ENCODE measurements around the gene PANX2. TPM values are rescaled to one million over a fixed set of nuclear protein-coding genes. Genes with fewer than 3 reads are reported as not detected.
"Not testable (repeated sequence)": the region's sequence is repeated elsewhere in the genome, so short reads cannot be mapped to it uniquely, and the experiment has no call there.

The PANX2 gene
- total RNA-seq, 2 donors from 2014 or later, result 2.1 to 2.5 TPM

GRCh38 chr22:50165436-50166123, 5.0 kb upstream of the PANX2 start:
- no peak for ATAC-seq
- DNase-seq (ENCODE audit: low spot score in 2 of 2), result no peak
- Mint-ChIP-seq H3K9me3 (no peaks in the 10 kb centered on the region), H3K27ac (no peak overlapping the region), H3K36me3 (no peaks in the 10 kb centered on the region)

- H3K9me3 Mint-ChIP-seq, result no peaks in the 10 kb centered on the region
- H3K27ac Mint-ChIP-seq, result no peak overlapping the region
- DNase-seq (ENCODE audit: low spot score in 2 of 2) (no peak), ATAC-seq (no peak)
- no peaks in the 10 kb centered on the region for H3K36me3 Mint-ChIP-seq
These were observed 2.6 kb upstream of the PANX2 start for GRCh38 chr22:50167689-50168489.

- not testable (repeated sequence) for H3K27ac Mint-ChIP-seq, H3K9me3 Mint-ChIP-seq
These were observed 1.9 kb upstream of the PANX2 start for GRCh38 chr22:50168490-50169180.

GRCh38 chr22:50169181-50169759, 1.3 kb upstream of the PANX2 start:
- Mint-ChIP-seq H3K27ac (peak overlapping the region in 1 of 2 donors; percentile 55), H3K36me3 (no peaks in the 10 kb centered on the region), H3K9me3 (no peaks in the 10 kb centered on the region)
- no peak for DNase-seq (ENCODE audit: low spot score in 2 of 2)
- ATAC-seq, result no peak

More at GRCh38 chr22:50168490-50169180, 1.9 kb upstream of the PANX2 start:
- DNase-seq (ENCODE audit: low spot score in 2 of 2); ATAC-seq; H3K36me3 Mint-ChIP-seq: not testable (repeated sequence)

GRCh38 chr22:50169774-50170341, 673 bp upstream of the PANX2 start:
- DNase-seq (ENCODE audit: low spot score in 2 of 2), result peak; percentile 55 to 83
- peak; percentile 82 to 85 for ATAC-seq
- Mint-ChIP-seq H3K9me3 (no peaks in the 10 kb centered on the region), H3K27ac (no peak overlapping the region), H3K36me3 (no peaks in the 10 kb centered on the region)

GRCh38 chr22:50171319-50171964, 911 bp downstream of the PANX2 start:
- H3K9me3 Mint-ChIP-seq, result no peaks in the 10 kb centered on the region
- ATAC-seq, result no peak
- no peaks in the 10 kb centered on the region for H3K36me3 Mint-ChIP-seq
- peak in 1 of 2 donors; percentile 57 for DNase-seq (ENCODE audit: low spot score in 2 of 2)
- H3K27ac Mint-ChIP-seq, result peak overlapping the region; percentile 14 to 44

- no peaks in the 10 kb centered on the region for H3K36me3 Mint-ChIP-seq
- H3K9me3 Mint-ChIP-seq, result no peaks in the 10 kb centered on the region
- H3K27ac Mint-ChIP-seq, result peak overlapping the region in 1 of 2 donors; percentile 16
- DNase-seq (ENCODE audit: low spot score in 2 of 2) (no peak), ATAC-seq (no peak)
These were observed 1.5 kb downstream of the PANX2 start for GRCh38 chr22:50171965-50172421.

GRCh38 chr22:50173311-50173982, 2.9 kb downstream of the PANX2 start:
- no peaks in the 10 kb centered on the region for H3K36me3 Mint-ChIP-seq
- no peak overlapping the region for H3K27ac Mint-ChIP-seq
- DNase-seq (ENCODE audit: low spot score in 2 of 2), result no peak
- no peaks in the 10 kb centered on the region for H3K9me3 Mint-ChIP-seq
- no peak for ATAC-seq

- ATAC-seq (no peak), DNase-seq (ENCODE audit: low spot score in 2 of 2) (no peak)
- Mint-ChIP-seq H3K36me3 (no peaks in the 10 kb centered on the region), H3K9me3 (no peaks in the 10 kb centered on the region), H3K27ac (no peak overlapping the region)
These were observed 3.4 kb downstream of the PANX2 start for GRCh38 chr22:50173983-50174355.

- ATAC-seq (no peak), DNase-seq (ENCODE audit: low spot score in 2 of 2) (no peak)
- Mint-ChIP-seq H3K36me3 (no peaks in the 10 kb centered on the region), H3K9me3 (no peaks in the 10 kb centered on the region), H3K27ac (no peak overlapping the region)
These were observed 4.1 kb downstream of the PANX2 start for GRCh38 chr22:50174382-50175190.

- DNase-seq (ENCODE audit: low spot score in 2 of 2), result no peak
- no peaks in the 10 kb centered on the region for H3K9me3 Mint-ChIP-seq
- H3K36me3 Mint-ChIP-seq, result no peaks in the 10 kb centered on the region
- no peak overlapping the region for H3K27ac Mint-ChIP-seq
- ATAC-seq, result no peak
These were observed 4.6 kb downstream of the PANX2 start for GRCh38 chr22:50175191-50175461.

GRCh38 chr22:50175921-50176849, 5.7 kb downstream of the PANX2 start:
- Mint-ChIP-seq H3K9me3 (no peaks in the 10 kb centered on the region), H3K27ac (no peak overlapping the region), H3K36me3 (no peaks in the 10 kb centered on the region)
- DNase-seq (ENCODE audit: low spot score in 2 of 2), result no peak
- ATAC-seq, result no peak

- Mint-ChIP-seq H3K27ac (no peak overlapping the region), H3K36me3 (no peaks in the 10 kb centered on the region), H3K9me3 (no peaks in the 10 kb centered on the region)
- DNase-seq (ENCODE audit: low spot score in 2 of 2) (no peak), ATAC-seq (no peak)
These were observed 6.5 kb downstream of the PANX2 start for GRCh38 chr22:50176850-50177536.

Data from activated naive CD4-positive, alpha-beta T cell treated with anti-CD3 and anti-CD28 coated beads, Interleukin-2, amount 50 U/mL, for 72 hours (primary cell).